Sigmoid colon (tissue), 4 donors: ENCODE data around the gene AP1S3.

ENCODE experiments used
- POLR2AphosphoS5 ChIP-seq, 4 donors: sonication (generic); formaldehyde crosslinking; IDR thresholded peaks; one replicate each; pipeline ENCODE4 v1.6.1; 2017; ENCODE audit warnings: antibody characterized with exemption in 4 of 4
- TF ChIP-seq, protein P1 (sequence below), 4 experiments: fragments of 450-650 bp in 3 of 4; fragments of 200-600 bp in 1 of 4; IDR thresholded peaks; one replicate each; pipeline ENCODE4 v1.5.1; 2016 to 2019; ENCODE audit warnings: antibody characterized with exemption in 4 of 4, mild to moderate bottlenecking in 3 of 4, moderate library complexity in 2 of 4

DNA sequence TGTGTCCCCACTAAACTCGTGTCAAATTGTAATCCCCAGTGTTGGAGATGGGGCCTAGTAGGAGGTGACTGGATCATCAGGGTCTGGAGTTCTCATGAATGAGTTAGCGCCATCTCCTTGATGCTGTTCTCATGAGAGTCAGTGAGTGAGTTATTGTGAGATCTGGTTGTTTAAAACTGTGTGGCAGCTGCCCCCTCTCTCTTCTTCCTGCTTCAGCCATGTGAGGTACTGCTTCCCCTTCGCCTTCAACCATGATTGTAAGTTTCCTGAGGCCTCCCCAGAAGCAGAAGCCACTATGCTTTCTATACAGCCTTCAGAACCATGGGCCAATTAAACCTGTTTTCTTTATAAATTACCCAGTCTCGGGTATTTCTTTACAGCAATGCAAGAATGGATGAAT is 50.4 kb downstream of the AP1S3 start:
- TF ChIP-seq, protein P1, sequence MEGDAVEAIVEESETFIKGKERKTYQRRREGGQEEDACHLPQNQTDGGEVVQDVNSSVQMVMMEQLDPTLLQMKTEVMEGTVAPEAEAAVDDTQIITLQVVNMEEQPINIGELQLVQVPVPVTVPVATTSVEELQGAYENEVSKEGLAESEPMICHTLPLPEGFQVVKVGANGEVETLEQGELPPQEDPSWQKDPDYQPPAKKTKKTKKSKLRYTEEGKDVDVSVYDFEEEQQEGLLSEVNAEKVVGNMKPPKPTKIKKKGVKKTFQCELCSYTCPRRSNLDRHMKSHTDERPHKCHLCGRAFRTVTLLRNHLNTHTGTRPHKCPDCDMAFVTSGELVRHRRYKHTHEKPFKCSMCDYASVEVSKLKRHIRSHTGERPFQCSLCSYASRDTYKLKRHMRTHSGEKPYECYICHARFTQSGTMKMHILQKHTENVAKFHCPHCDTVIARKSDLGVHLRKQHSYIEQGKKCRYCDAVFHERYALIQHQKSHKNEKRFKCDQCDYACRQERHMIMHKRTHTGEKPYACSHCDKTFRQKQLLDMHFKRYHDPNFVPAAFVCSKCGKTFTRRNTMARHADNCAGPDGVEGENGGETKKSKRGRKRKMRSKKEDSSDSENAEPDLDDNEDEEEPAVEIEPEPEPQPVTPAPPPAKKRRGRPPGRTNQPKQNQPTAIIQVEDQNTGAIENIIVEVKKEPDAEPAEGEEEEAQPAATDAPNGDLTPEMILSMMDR (IDR thresholded peaks at IDR 0.05), result no peak
- TF ChIP-seq POLR2AphosphoS5 (IDR thresholded peaks at IDR 0.05), result no peak
